Activated CD4-positive, alpha-beta T cell treated with anti-CD3 and anti-CD28 coated beads, Interleukin-2, Interleukin-4, amounts not matched to agents 100 ng/mL and 50 ng/mL, durations not matched to agents 16 hours and 8 hours (primary cell): Measurements from ENCODE around the gene LYZL4.
A peak's percentile ranks its signal among the peaks of the same experiment; 100 is the strongest.

Experiments used
- DNase-seq: peaks from one replicate; pipeline ENCODE4 v3.0.0-alpha.2; 2020; ENCODE audit warnings: low spot score

Gene LYZL4

GRCh38 chr3:42425736-42426407, 15.5 kb upstream of the LYZL4 start:
- no peak for DNase-seq

GRCh38 chr3:42424911-42425310, 14.5 kb upstream of the LYZL4 start:
- DNase-seq: no peak

GRCh38 chr3:42421818-42422796, 11.7 kb upstream of the LYZL4 start:
- DNase-seq: no peak

- no peak for DNase-seq
These were observed 9.2 kb upstream of the LYZL4 start for GRCh38 chr3:42419563-42419962.

GRCh38 chr3:42412526-42413155, 2.2 kb upstream of the LYZL4 start:
- DNase-seq: no peak

GRCh38 chr3:42411429-42411828, 1.0 kb upstream of the LYZL4 start:
- no peak for DNase-seq

GRCh38 chr3:42408156-42408555, 2.3 kb downstream of the LYZL4 start:
- DNase-seq: no peak

GRCh38 chr3:42406727-42407450, 3.5 kb downstream of the LYZL4 start:
- DNase-seq: no peak

GRCh38 chr3:42405857-42406256, 4.6 kb downstream of the LYZL4 start:
- no peak for DNase-seq

GRCh38 chr3:42403737-42404136, 6.7 kb downstream of the LYZL4 start:
- DNase-seq: no peak

- DNase-seq: no peak
These were observed 7.9 kb downstream of the LYZL4 start for GRCh38 chr3:42402394-42403096.

GRCh38 chr3:42398080-42398479, 12.3 kb downstream of the LYZL4 start:
- DNase-seq: no peak

GRCh38 chr3:42397644-42398043, 12.8 kb downstream of the LYZL4 start:
- DNase-seq: no peak

GRCh38 chr3:42394579-42395288, 15.7 kb downstream of the LYZL4 start:
- DNase-seq: no peak

GRCh38 chr3:42387802-42388651, 22.4 kb downstream of the LYZL4 start:
- peak; percentile 46 for DNase-seq

GRCh38 chr3:42381551-42382082, 28.8 kb downstream of the LYZL4 start:
- DNase-seq: no peak

- no peak for DNase-seq
These were observed 32.7 kb downstream of the LYZL4 start for GRCh38 chr3:42377681-42378080.

- peak; percentile 22 for DNase-seq
These were observed 34.0 kb downstream of the LYZL4 start for GRCh38 chr3:42376344-42376798.

GRCh38 chr3:42375121-42375800, 35.1 kb downstream of the LYZL4 start:
- DNase-seq: no peak
